ENCODE results near the gene PRKCH. TPM values are rescaled to one million over a fixed set of nuclear protein-coding genes. Genes with fewer than 3 reads are reported as not detected.

Gene PRKCH
- total RNA-seq, 1 experiment from 2014 or later: 170 TPM

GRCh38 chr14:61347826-61348443 lies 26.6 kb downstream of the PRKCH start:
- BruUV-seq (replicated peaks): no TSS peak
- H3K9me2 ChIP-seq (replicated peaks; ENCODE audit: low read length): no peaks in the 10 kb centered on the region
- no peak for DNase-seq
- H3K4me1 ChIP-seq (ENCODE audit: insufficient read depth, low read length): peaks cover 15% of the 10 kb centered on the region
- no peak overlapping the region for H2AFZ ChIP-seq (ENCODE audit: low read length)
- ATAC-seq: no peak
- intact Hi-C loops (cut with micrococcal nuclease): no loop called here
- H3K4me2 ChIP-seq (ENCODE audit: low read length): no peak overlapping the region
- H3K4me3 ChIP-seq (ENCODE audit: low read length): no peak overlapping the region
- H3K79me2 ChIP-seq (ENCODE audit: low read length): peaks cover 24% of the 10 kb centered on the region
- no peak overlapping the region for H3K27ac ChIP-seq (ENCODE audit: low read length)
- CTCF ChIA-PET: no interaction called here
- no peak overlapping the region for H3K9ac ChIP-seq (ENCODE audit: low read length)
- no peaks in the 10 kb centered on the region for H3F3A ChIP-seq (ENCODE audit: low read length, unreplicated experiment)
- no peak for TF ChIP-seq EZH2phosphoT487 (IDR thresholded peaks at IDR 0.05; ENCODE audit: borderline replicate concordance, low read length)
- H3K27me3 ChIP-seq (ENCODE audit: low read length): no peaks in the 10 kb centered on the region
- no peaks in the 10 kb centered on the region for H4K20me1 ChIP-seq (ENCODE audit: low read length)
- H3K9me3 ChIP-seq (ENCODE audit: low read length): no peaks in the 10 kb centered on the region
- POLR2A ChIA-PET (ENCODE audit: unreplicated experiment): interaction anchor here (0.7 kb wide), 1 partner anchor 69 kb away, joined by 5 read pairs; no protein-coding TSS in a partner anchor
- H3K36me3 ChIP-seq (ENCODE audit: low read depth, low read length): no peaks in the 10 kb centered on the region

GRCh38 chr14:61350427-61351270 lies 29.3 kb downstream of the PRKCH start:
- ChIA-PET CTCF (no interaction called here), POLR2A (ENCODE audit: unreplicated experiment) (no interaction called here)
- no peak for TF ChIP-seq EZH2phosphoT487 (IDR thresholded peaks at IDR 0.05; ENCODE audit: borderline replicate concordance, low read length)
- no peak for TF ChIP-seq CTCF (conservative IDR thresholded peaks at IDR 0.05; ENCODE audit: low read depth, low read length)
- no peak for TF ChIP-seq EZH2 (IDR thresholded peaks at IDR 0.05; ENCODE audit: low read length, unreplicated experiment)

GRCh38 chr14:61351477-61351876 lies 30.1 kb downstream of the PRKCH start:
- H3F3A ChIP-seq (ENCODE audit: low read length, unreplicated experiment): no peaks in the 10 kb centered on the region
- H3K4me3 ChIP-seq (ENCODE audit: low read length): no peak overlapping the region
- CTCF ChIA-PET: no interaction called here
- intact Hi-C loops (cut with micrococcal nuclease): no loop called here
- H3K9me3 ChIP-seq (ENCODE audit: low read length): no peaks in the 10 kb centered on the region
- H3K36me3 ChIP-seq (ENCODE audit: low read depth, low read length): no peaks in the 10 kb centered on the region
- no peaks in the 10 kb centered on the region for H4K20me1 ChIP-seq (ENCODE audit: low read length)
- no peaks in the 10 kb centered on the region for H3K9me2 ChIP-seq (replicated peaks; ENCODE audit: low read length)
- no peak for ATAC-seq
- no peak overlapping the region for H3K27ac ChIP-seq (ENCODE audit: low read length)
- peaks cover 27% of the 10 kb centered on the region for H3K4me1 ChIP-seq (ENCODE audit: insufficient read depth, low read length)
- peaks cover 34% of the 10 kb centered on the region for H3K79me2 ChIP-seq (ENCODE audit: low read length)
- TF ChIP-seq EZH2phosphoT487 (IDR thresholded peaks at IDR 0.05; ENCODE audit: borderline replicate concordance, low read length) (no peak), EZH2 (IDR thresholded peaks at IDR 0.05; ENCODE audit: low read length, unreplicated experiment) (no peak), CTCF (conservative IDR thresholded peaks at IDR 0.05; ENCODE audit: low read depth, low read length) (no peak)
- H3K27me3 ChIP-seq (ENCODE audit: low read length): no peaks in the 10 kb centered on the region
- H3K9ac ChIP-seq (ENCODE audit: low read length): no peak overlapping the region
- BruUV-seq (replicated peaks): no TSS peak
- H2AFZ ChIP-seq (ENCODE audit: low read length): no peak overlapping the region
- POLR2A ChIA-PET (ENCODE audit: unreplicated experiment): no interaction called here
- no peak overlapping the region for H3K4me2 ChIP-seq (ENCODE audit: low read length)
- no peak for DNase-seq

More at GRCh38 chr14:61350427-61351270, 29.3 kb downstream of the PRKCH start:
- H3K9me3 ChIP-seq (ENCODE audit: low read length): no peaks in the 10 kb centered on the region
- H3K27ac ChIP-seq (ENCODE audit: low read length): no peak overlapping the region
- DNase-seq (no peak), ATAC-seq (no peak)
- no peaks in the 10 kb centered on the region for H3K9me2 ChIP-seq (replicated peaks; ENCODE audit: low read length)
- no peaks in the 10 kb centered on the region for H3K36me3 ChIP-seq (ENCODE audit: low read depth, low read length)
- H3K4me1 ChIP-seq (ENCODE audit: insufficient read depth, low read length): peaks cover 29% of the 10 kb centered on the region
- BruUV-seq (replicated peaks): no TSS peak
- H3K27me3 ChIP-seq (ENCODE audit: low read length): no peaks in the 10 kb centered on the region
- H3F3A ChIP-seq (ENCODE audit: low read length, unreplicated experiment): no peaks in the 10 kb centered on the region
- H3K9ac ChIP-seq (ENCODE audit: low read length): no peak overlapping the region
- intact Hi-C loops (cut with micrococcal nuclease): no loop called here
- no peak overlapping the region for H3K4me2 ChIP-seq (ENCODE audit: low read length)
- H4K20me1 ChIP-seq (ENCODE audit: low read length): no peaks in the 10 kb centered on the region
- H3K4me3 ChIP-seq (ENCODE audit: low read length): no peak overlapping the region
- no peak overlapping the region for H2AFZ ChIP-seq (ENCODE audit: low read length)
- H3K79me2 ChIP-seq (ENCODE audit: low read length): peaks cover 34% of the 10 kb centered on the region
